AML-193 (cell line): ENCODE data around the gene TMEM178B.
"Not testable (repeated sequence)": the region's sequence is repeated elsewhere in the genome, so short reads cannot be mapped to it uniquely, and the experiment has no call there.

ENCODE experiments used
- DNase-seq, 2 experiments: peaks; one replicate each; lab custom pipeline; 2025; lab: John Stamatoyannopoulos, UW

TMEM178B gene

GRCh38 chr7:141142058-141142457 lies 68.2 kb downstream of the TMEM178B start:
- no peak for DNase-seq

GRCh38 chr7:141144921-141145629 lies 71.2 kb downstream of the TMEM178B start:
- no peak for DNase-seq

- no peak for DNase-seq
Measured at GRCh38 chr7:141145630-141145982, 71.7 kb downstream of the TMEM178B start.

- no peak for DNase-seq
Measured at GRCh38 chr7:141147482-141147881, 73.6 kb downstream of the TMEM178B start.

- DNase-seq: no peak
Measured at GRCh38 chr7:141150465-141150864, 76.6 kb downstream of the TMEM178B start.

- no peak for DNase-seq
Measured at GRCh38 chr7:141151746-141152145, 77.9 kb downstream of the TMEM178B start.

- no peak for DNase-seq
Measured at GRCh38 chr7:141153231-141153630, 79.4 kb downstream of the TMEM178B start.

GRCh38 chr7:141154131-141154732 lies 80.4 kb downstream of the TMEM178B start:
- no peak for DNase-seq

GRCh38 chr7:141156407-141156806 lies 82.5 kb downstream of the TMEM178B start:
- DNase-seq: no peak

- no peak for DNase-seq
Measured at GRCh38 chr7:141157138-141157765, 83.4 kb downstream of the TMEM178B start.

GRCh38 chr7:141158561-141158960 lies 84.7 kb downstream of the TMEM178B start:
- DNase-seq: no peak

- DNase-seq: no peak
Measured at GRCh38 chr7:141160246-141160860, 86.5 kb downstream of the TMEM178B start.

- DNase-seq: no peak
Measured at GRCh38 chr7:141161550-141162535, 88.0 kb downstream of the TMEM178B start.

GRCh38 chr7:141165521-141165920 lies 91.7 kb downstream of the TMEM178B start:
- no peak for DNase-seq

GRCh38 chr7:141166926-141167325 lies 93.1 kb downstream of the TMEM178B start:
- no peak for DNase-seq

GRCh38 chr7:141167381-141167964 lies 93.6 kb downstream of the TMEM178B start:
- DNase-seq: no peak

GRCh38 chr7:141169157-141169556 lies 95.3 kb downstream of the TMEM178B start:
- not testable (repeated sequence) for DNase-seq

- DNase-seq: not testable (repeated sequence)
Measured at GRCh38 chr7:141175728-141176127, 101.9 kb downstream of the TMEM178B start.

GRCh38 chr7:141177120-141177519 lies 103.3 kb downstream of the TMEM178B start:
- not testable (repeated sequence) for DNase-seq

- no peak for DNase-seq
Measured at GRCh38 chr7:141178486-141179135, 104.7 kb downstream of the TMEM178B start.

GRCh38 chr7:141181812-141182211 lies 107.9 kb downstream of the TMEM178B start:
- no peak for DNase-seq
